Adrenal gland (tissue), 12 donors: ENCODE measurements around the gene HCRT. TPM values are rescaled to one million over a fixed set of nuclear protein-coding genes. Genes with fewer than 3 reads are reported as not detected.

Source experiments
- DNase-seq, 7 donors: peaks; one replicate each; pipeline ENCODE4 v3.0.0-alpha.2; 2019 to 2020
- H3K27ac ChIP-seq, 5 donors: fragments of 200-600 bp; sonication (generic) in 4 of 5; 1 replicate in 3 of 5; 2 replicates in 2 of 5; pipeline versions ENCODE4 v1.5.1 to v1.8.0; 2016 to 2020; ENCODE audit warnings: mild to moderate bottlenecking in 1 of 5
- H3K27me3 ChIP-seq: fragments of 200-600 bp; 2 replicates; pipeline ENCODE4 v1.8.0; 2021
- H3K36me3 ChIP-seq, 2 donors: fragments of 200-600 bp; replicated peaks in 1 of 2; 1 replicate in 1 of 2; 2 replicates in 1 of 2; pipeline versions ENCODE4 v1.5.1 to v1.8.0; 2018 to 2022
- H3K4me1 ChIP-seq, 2 donors: fragments of 200-600 bp; replicated peaks in 1 of 2; 1 replicate in 1 of 2; 2 replicates in 1 of 2; pipeline versions ENCODE4 v1.5.1 to v1.8.0; 2018 to 2021
- H3K4me3 ChIP-seq, 4 donors: fragments of 200-600 bp; sonication (generic) in 3 of 4; one replicate each; pipeline ENCODE4 v1.5.1; 2016 to 2018
- H3K9me3 ChIP-seq, 3 donors: fragments of 200-600 bp; sonication (generic) in 1 of 3; replicated peaks in 1 of 3; 1 replicate in 2 of 3; 2 replicates in 1 of 3; pipeline versions ENCODE4 v1.5.1 to v1.8.0; 2016 to 2021
- POLR2A ChIP-seq, 2 donors: fragments of 450-650 bp; IDR thresholded peaks; one replicate each; pipeline ENCODE4 v1.6.1; 2017; ENCODE audit warnings: antibody characterized with exemption in 2 of 2, mild to moderate bottlenecking in 2 of 2, moderate library complexity in 1 of 2
- WGBS, 4 donors: extraction: QIAGEN DNeasy Blood & Tissue Kit in 2 of 4; methylation state at CpG; one replicate each; pipeline versions ENCODE4 v1.1.5 to v1.1.7; 2013 to 2017; 5-methylcytosine and 5-hydroxymethylcytosine counted together
- intact Hi-C, 2 donors: fragments of 100-400 bp; cut with DNase I; formaldehyde crosslinking; loops; one replicate each; pipeline versions ENCODE4 v1.14.1 to v1.15.0; 2022 to 2023
- polyA plus RNA-seq, 3 donors: library from polyadenylated mRNA; stranded (reverse); fragments of 200-250 nt in 2 of 3; fragments of 350-450 nt in 1 of 3; fragmentation: Illumina TruSeq in 1 of 3; extraction: RNeasy Lipid Tissue Mini Kit (QIAGEN cat#74804) in 1 of 3; gene quantifications; one replicate each; pipeline ENCODE4 v1.2.3, GENCODE V29; 2013 to 2014
- total RNA-seq, 9 donors: library from RNA; depleted of rRNA in 4 of 9; stranded (reverse); fragments of >200 nt in 4 of 9; fragments of 120-200 nt in 1 of 9; fragmentation: NEBNext Ultra II Directional in 1 of 9; extraction: Animal tissue kit (Norgen Biotek cat#: 25700) in 1 of 9; gene quantifications; one replicate each; pipeline versions ENCODE4 v1.1.0 to v1.2.4, GENCODE V29; 2013 to 2023
- TF ChIP-seq, protein P1 (sequence below), 6 experiments: fragments of 450-650 bp in 4 of 6; fragments of 200-600 bp in 2 of 6; sonication (generic) in 1 of 6; IDR thresholded peaks; 1 replicate in 5 of 6; 2 replicates in 1 of 6; pipeline versions ENCODE4 v1.5.1 to v1.8.0; 2016 to 2021; ENCODE audit warnings: antibody characterized with exemption in 6 of 6, mild to moderate bottlenecking in 2 of 6, moderate library complexity in 1 of 6
- donor health status: healthy with polysubstance abuse.
- donor health status: Bipolar disorder and iron deficiency.
- donor health status: DM: yes; HTN: yes; CAD: no.
- donor health status: DM: no; HTN: no; CAD: no.
- donor health status: DM: no; HTN: no; CAD: no.
- donor health status: DM: yes; HTN: yes; CAD: no.

Gene HCRT
- total and polyA plus RNA-seq, 12 donors, result not detected

DNA sequence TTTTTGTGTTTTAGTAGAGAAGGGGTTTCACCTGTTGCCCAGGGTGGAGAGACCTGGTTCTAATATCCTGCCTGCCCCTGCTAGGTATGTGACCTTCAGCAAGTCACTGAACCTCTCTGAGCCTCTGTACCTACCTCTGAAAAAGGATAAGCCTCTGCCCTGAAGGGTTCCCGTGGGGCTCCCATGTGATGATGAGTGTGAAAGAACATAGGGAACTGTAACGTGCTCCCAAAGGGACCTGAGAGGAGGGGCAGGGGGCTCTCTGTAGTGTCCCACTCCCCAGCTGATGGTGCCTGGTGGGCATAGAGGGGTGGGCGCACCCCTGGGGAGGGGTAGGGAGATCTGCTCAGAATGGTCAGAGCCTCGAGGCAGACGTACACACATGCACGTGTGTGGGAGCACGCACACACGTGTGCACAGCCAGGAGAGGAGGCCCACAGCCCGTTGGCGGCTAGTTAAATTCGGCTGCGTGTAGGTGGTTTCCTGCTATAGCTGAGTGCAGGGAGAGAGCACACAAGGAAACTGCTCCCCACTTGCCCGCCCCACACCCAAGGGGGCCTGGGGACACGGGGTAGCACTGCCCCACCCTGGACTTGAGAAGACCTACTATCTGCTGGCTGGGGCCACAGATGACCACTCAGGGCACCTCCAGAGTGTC, 11.0 kb downstream of the HCRT start:
- TF ChIP-seq POLR2A (IDR thresholded peaks at IDR 0.05), result no peak
- TF ChIP-seq, protein P1, sequence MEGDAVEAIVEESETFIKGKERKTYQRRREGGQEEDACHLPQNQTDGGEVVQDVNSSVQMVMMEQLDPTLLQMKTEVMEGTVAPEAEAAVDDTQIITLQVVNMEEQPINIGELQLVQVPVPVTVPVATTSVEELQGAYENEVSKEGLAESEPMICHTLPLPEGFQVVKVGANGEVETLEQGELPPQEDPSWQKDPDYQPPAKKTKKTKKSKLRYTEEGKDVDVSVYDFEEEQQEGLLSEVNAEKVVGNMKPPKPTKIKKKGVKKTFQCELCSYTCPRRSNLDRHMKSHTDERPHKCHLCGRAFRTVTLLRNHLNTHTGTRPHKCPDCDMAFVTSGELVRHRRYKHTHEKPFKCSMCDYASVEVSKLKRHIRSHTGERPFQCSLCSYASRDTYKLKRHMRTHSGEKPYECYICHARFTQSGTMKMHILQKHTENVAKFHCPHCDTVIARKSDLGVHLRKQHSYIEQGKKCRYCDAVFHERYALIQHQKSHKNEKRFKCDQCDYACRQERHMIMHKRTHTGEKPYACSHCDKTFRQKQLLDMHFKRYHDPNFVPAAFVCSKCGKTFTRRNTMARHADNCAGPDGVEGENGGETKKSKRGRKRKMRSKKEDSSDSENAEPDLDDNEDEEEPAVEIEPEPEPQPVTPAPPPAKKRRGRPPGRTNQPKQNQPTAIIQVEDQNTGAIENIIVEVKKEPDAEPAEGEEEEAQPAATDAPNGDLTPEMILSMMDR (IDR thresholded peaks at IDR 0.05), result no peak
- intact Hi-C loops, result no loop called here
- H3K36me3 ChIP-seq, result no peaks in the 10 kb centered on the region
- H3K27ac ChIP-seq, result no peak overlapping the region
- H3K4me1 ChIP-seq, result no peaks in the 10 kb centered on the region
- H3K9me3 ChIP-seq, result no peaks in the 10 kb centered on the region
- no peak for DNase-seq
- H3K4me3 ChIP-seq, result no peak overlapping the region
- H3K27me3 ChIP-seq, result no peaks in the 10 kb centered on the region
- WGBS, 4 donors, result 71 to 85% (median 78%) methylated on average over 13 to 14 of the region's 14 CpGs

DNA sequence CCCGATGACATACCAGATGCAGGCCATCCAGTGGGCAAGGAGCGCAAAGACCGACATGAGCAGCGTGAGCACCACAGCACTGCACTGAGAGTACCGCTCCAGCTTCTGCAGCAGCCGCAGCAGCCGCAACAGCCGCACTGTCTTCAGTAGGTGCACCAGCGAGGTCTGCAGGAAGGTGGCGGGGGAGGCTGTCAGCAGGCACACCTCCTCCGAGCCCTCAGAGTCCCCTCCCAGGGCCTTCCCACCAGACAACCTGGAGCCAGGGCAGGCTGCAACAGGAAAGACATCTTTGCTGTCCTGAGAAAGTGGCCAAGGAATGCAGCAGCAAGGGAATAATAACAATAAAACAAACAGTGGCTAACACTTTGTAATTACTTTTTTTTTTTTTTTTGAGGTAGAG, 13.4 kb downstream of the HCRT start:
- intact Hi-C loops, result no loop called here
- no peaks in the 10 kb centered on the region for H3K27me3 ChIP-seq
- TF ChIP-seq POLR2A (IDR thresholded peaks at IDR 0.05), result no peak
- TF ChIP-seq, protein P1 (IDR thresholded peaks at IDR 0.05), result no peak
- H3K4me3 ChIP-seq, result no peak overlapping the region
- no peaks in the 10 kb centered on the region for H3K36me3 ChIP-seq
- no peak overlapping the region for H3K27ac ChIP-seq
- no peaks in the 10 kb centered on the region for H3K4me1 ChIP-seq
- 83 to 100% (median 85%) methylated on average over 2 to 11 of the region's 11 CpGs for WGBS, 4 donors
- H3K9me3 ChIP-seq, result no peaks in the 10 kb centered on the region
- DNase-seq, result no peak

DNA sequence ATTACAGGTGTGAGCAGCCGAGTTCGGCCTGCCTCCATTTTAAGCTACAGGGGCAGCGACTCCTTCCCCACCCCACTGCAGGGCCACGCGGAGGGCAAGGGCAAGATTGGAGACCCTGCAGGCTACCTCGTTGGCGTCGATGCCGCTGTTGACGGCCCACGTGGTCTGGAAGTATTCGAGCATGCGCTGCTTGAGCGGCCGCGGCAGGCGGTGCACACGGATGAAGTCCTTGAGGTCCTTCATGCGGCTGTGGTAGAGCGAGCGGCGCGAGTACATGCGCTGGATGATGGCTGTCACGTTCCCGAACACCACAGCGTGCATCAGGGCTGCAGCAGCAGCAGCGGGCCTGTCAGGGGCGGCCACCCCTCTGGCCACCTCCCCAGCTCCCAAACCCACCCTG, 15.9 kb downstream of the HCRT start:
- 92 to 94% (median 94%) methylated on average over 14 to 29 of the region's 29 CpGs for WGBS, 4 donors
- TF ChIP-seq POLR2A (IDR thresholded peaks at IDR 0.05), result no peak
- TF ChIP-seq, protein P1 (IDR thresholded peaks at IDR 0.05), result no peak
- no peaks in the 10 kb centered on the region for H3K4me1 ChIP-seq
- no peak overlapping the region for H3K4me3 ChIP-seq
- intact Hi-C loops, result no loop called here
- DNase-seq, result no peak
- no peaks in the 10 kb centered on the region for H3K27me3 ChIP-seq
- H3K36me3 ChIP-seq, result no peaks in the 10 kb centered on the region
- no peaks in the 10 kb centered on the region for H3K9me3 ChIP-seq
- H3K27ac ChIP-seq, result no peak overlapping the region

DNA sequence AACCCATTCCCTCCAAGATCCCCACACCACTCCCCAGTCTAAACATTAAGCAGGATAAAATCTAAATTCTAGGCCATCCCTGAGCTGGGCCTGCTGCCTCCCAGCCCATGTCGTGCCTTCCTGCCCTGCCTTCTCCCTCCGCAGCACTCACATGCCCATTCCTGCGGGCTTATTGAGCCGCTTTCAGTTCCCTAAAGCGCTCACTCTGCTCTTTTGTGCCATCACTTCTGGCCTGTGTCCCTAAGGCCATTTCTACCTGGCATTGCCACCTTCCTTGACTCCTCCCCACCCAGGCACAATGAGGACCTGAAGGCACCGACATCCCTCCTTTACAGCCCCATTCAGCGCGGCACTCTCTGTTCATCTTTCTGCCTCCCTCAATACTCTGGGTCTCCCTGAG, 17.4 kb downstream of the HCRT start:
- WGBS, 4 donors, result 85 to 90% (median 89%) methylated on average over 8 of the region's 8 CpGs
- H3K27ac ChIP-seq, result no peak overlapping the region
- no peak for DNase-seq
- TF ChIP-seq POLR2A (IDR thresholded peaks at IDR 0.05), result no peak
- TF ChIP-seq, protein P1 (IDR thresholded peaks at IDR 0.05), result no peak
- H3K4me1 ChIP-seq, result no peaks in the 10 kb centered on the region
- H3K4me3 ChIP-seq, result no peak overlapping the region
- H3K36me3 ChIP-seq, result no peaks in the 10 kb centered on the region
- intact Hi-C loops, result no loop called here
- no peaks in the 10 kb centered on the region for H3K27me3 ChIP-seq
- no peaks in the 10 kb centered on the region for H3K9me3 ChIP-seq
